GM12801 (cell line): Measurements from ENCODE around the gene STEAP2.

Experiments used
- TF ChIP-seq, protein P1 (sequence below): IDR thresholded peaks from one replicate; pipeline ENCODE4 v1.5.1; 2011; ENCODE audit warnings: control low read depth; ENCODE audit not compliant: insufficient read length; ENCODE audit errors: extremely low read depth

STEAP2 gene

DNA sequence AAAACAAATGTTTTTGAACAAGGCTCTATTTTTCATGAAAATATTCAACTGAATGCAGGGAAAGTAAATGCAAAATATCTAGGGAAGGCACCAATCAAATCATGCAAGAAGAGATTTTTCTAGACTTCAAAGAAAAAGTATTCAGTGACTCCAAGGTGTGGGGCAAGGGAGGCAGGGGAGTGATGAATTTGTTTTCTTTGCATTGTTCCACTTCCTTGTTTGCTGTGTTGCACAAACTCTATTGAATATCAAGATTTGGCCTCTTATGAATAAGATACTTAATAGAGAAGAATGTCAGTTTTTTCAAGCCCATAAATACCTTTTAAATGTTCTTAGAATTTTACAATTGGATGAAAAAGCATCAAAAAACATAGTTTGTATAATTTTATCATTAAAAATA is 30.9 kb upstream of the STEAP2 start:
- TF ChIP-seq, protein P1, sequence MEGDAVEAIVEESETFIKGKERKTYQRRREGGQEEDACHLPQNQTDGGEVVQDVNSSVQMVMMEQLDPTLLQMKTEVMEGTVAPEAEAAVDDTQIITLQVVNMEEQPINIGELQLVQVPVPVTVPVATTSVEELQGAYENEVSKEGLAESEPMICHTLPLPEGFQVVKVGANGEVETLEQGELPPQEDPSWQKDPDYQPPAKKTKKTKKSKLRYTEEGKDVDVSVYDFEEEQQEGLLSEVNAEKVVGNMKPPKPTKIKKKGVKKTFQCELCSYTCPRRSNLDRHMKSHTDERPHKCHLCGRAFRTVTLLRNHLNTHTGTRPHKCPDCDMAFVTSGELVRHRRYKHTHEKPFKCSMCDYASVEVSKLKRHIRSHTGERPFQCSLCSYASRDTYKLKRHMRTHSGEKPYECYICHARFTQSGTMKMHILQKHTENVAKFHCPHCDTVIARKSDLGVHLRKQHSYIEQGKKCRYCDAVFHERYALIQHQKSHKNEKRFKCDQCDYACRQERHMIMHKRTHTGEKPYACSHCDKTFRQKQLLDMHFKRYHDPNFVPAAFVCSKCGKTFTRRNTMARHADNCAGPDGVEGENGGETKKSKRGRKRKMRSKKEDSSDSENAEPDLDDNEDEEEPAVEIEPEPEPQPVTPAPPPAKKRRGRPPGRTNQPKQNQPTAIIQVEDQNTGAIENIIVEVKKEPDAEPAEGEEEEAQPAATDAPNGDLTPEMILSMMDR, result no peak

DNA sequence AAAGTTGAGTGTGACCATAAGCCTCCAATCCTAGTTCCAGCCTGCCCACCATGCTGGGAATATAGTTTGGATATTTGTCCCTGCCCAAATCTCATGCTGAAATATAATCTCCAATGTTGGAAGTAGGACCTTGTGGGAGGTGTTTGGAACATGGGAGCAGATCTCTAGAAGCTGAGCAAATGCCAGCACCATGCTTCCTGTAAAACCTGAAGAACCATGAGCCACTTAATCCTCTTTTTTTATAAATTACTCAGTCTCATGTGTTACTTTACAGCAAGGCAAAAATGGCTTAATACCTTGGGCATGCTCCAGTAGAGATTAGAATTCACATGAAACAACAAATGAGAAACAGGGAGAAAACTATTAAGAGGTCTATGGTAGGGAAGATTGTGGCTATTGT is 30.1 kb upstream of the STEAP2 start:
- TF ChIP-seq, protein P1, result no peak

DNA sequence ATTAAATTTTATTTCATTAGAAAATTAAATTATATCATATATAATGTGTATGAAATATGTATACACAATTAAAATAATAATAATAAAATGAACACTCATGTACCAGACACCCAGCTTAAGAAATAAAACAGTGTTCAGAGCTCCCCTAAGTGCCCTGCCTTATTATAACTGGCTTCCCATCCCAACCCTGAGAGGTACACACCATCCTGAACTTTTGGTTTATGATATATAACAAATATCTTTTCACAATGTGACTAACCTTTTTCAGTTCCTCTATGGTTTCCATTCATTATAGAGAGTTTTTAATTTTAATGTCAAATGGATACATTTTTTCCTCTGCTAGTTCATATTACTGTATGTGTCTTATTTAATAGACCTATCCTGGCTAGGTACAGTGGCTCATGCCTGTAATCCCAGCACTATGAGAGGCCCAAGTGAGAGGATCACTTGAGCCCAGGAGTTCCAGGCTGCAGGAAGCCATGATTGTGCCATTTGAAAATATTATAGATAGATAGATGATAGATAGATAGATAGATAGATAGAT is 24.0 kb upstream of the STEAP2 start:
- TF ChIP-seq, protein P1, result no peak

DNA sequence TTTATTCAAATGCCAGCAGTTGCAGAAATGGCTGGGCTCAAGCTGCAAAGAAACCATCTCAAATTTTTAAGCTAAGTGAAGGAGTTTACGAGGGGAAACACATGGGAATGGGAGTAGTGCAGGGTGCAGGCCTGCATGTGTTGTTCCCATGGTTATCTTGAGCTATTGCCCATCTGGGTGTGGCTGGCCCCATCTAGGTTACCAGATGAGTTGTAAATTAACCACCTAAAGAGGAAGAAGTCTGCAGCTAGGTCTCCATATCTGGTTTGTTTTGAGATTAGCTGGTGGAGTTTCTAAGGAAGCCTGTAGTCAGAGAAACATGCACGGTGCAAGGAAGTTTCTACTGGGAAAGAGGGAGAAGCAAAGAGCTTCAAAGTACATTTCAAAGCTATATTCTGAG is 23.3 kb upstream of the STEAP2 start:
- TF ChIP-seq, protein P1, result no peak

DNA sequence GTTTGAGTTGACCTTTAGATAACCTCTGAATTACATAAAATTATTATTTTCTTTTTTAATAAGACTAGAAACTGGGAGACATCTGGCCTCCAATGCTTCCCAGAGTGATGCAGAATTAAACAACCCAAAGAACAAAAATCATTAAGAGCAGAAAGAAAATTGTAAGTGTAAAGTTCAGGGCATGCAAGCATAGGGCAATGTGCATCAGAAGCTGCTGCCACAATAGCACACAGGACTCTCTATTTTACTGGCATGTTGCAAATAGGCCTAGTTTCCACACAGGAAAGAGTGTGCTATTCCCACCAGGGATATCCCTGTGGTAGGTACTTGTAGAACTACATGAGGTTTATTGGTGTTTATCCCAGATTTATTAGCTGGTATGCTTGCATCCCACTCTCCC is 20.5 kb upstream of the STEAP2 start:
- TF ChIP-seq, protein P1, result no peak

DNA sequence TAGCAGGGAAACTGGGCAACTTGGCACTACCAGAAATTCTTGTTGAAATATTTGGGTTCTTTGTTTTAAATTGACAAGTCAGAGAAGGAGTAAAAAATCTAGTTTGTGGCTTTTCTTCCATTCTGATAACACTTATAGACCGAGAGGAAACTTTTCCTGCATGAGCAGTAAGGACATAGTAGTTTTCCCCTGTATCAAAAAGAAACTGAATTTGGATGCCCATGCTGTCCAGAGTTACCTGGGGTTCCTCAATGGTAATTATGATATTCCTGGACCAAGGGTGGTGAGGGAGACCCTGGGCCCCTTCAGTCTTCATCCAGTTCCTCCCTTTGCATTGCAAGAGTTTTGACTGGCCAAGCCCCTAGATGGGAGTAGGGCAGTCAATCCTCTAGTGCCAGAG is 19.9 kb upstream of the STEAP2 start:
- TF ChIP-seq, protein P1, result no peak

DNA sequence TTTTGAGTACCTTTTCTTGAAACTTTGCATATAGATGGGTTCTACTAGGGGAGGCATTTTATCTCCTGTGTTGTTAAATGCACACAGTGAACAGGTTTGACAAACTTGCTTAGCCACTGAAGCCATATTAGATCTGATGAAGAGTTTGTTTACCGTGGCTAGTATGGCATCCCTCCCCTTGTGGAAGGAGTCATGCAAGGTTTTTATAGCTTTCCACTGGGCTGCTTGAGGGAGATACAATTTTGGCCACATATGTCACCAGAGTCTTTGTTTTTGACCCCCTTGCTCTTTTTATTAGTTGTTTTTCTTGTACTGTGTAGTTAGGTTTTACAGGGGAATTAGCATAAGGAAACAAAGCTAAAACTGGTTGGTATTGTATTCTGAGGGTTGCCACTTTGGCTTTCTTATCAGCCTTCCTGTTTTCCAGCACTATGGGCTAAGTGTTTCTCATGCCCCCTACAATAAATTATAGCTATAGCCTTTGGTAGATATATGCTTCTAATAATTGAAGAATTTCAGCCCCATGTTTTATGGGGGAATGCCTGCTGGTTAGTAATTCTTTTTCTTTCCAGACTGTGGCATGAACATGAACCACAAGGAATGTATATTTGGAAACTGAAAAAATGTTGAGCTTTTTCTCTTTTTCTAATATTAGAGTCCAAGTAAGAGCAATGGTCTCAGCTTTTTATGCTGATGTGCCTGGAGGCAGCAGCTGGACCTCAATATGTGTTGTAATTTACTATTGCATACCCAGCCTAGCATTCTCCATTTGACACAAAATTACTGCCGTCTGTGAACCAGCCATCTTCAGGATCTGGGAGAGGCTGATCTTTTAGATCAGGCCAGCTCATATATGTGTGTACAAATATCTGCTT is 18.4 kb upstream of the STEAP2 start:
- TF ChIP-seq, protein P1, result no peak
